Measurements from ENCODE around the gene ASPG.
"Not testable (repeated sequence)": the region's sequence is repeated elsewhere in the genome, so short reads cannot be mapped to it uniquely, and the experiment has no call there.

The ASPG gene

GRCh38 chr14:104150136-104151025 lies 64.9 kb downstream of the ASPG start:
- DNase-seq: peak; percentile 91

- DNase-seq: no peak
These were observed 65.5 kb downstream of the ASPG start for GRCh38 chr14:104151026-104151381.

DNA sequence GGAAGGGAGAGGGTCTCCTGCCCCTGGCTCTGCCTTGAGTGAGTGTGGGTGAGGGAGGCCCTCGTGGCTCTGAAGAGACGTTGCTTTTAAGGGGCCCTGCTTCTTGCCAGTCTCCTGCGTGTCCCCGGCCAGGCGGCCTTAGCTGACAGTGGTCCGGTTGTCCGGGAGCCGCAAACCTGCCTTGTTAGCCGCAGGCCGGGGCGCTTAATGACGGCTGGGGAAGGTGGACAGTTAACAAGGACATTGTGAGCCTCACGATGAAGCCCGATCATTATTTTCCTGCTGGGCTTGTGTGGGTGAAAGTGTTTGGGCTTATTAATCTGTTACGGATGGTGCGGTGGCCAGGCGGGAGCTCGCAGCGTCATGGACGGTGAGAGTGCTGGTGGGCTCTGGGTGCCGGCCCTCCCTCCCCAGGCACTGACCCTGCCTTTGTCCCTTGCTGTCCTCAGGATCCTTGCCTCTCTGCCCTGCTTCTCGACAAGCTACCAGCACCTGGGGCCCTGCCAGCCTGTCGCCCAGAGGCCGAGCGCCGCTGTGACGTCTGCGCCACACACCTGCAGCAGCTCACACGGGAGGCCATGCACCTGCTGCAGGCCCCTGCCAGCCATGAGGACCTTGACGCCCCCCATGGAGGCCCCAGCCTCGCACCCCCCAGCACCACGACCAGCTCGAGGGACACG lies 66.2 kb downstream of the ASPG start:
- no peak for DNase-seq

DNA sequence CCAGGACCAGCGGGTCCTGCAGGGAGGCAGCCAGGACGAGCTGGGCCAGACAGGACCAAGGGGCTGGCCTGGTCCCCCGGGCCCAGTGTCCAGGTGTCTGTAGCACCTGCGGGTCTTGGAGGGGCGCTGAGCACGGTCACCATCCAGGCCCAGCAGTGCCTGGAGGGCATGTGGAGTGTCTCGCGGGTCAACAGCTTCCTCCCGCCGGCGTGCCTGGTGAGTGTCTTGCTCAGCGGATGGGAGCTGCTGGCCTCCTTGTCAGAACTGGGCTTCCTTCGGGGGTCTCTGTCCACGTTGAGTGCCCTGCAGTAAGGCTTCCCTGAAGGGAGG lies 66.7 kb downstream of the ASPG start:
- DNase-seq: no peak

DNA sequence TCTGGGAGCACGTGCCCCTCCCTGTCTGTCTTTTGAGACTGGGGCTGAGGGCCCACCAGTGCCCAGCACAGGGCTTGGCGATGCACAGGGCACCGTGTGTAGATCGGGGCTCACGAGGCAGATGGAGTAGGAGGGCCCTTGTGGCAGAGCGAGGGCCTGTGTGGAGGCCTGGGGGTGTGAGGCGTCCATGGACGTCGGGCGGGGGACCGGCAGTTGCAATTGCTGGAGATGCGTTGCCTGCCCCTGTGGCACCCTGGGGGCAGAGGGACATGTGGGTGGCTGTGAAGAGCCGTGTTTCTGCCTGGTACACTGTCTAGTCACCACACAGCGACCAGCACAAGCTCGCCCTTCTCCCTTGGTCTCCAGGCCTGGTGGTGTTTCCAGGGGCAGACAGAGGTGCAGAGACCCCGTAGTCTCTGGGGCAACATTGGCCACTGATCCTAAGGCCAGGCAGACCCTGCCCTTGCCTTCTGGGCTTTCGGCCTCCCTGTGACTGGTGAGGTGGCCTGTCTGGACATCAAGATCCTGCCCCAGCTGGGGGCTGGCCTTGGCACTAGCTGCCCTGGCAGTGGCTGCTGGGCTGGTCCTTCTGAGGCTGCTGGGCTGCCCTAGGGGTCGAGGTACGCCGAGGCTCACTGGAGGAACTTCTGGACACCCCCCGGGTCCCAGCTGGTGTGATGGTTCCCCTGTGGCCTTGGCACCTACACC lies 67.3 kb downstream of the ASPG start:
- no peak for DNase-seq

DNA sequence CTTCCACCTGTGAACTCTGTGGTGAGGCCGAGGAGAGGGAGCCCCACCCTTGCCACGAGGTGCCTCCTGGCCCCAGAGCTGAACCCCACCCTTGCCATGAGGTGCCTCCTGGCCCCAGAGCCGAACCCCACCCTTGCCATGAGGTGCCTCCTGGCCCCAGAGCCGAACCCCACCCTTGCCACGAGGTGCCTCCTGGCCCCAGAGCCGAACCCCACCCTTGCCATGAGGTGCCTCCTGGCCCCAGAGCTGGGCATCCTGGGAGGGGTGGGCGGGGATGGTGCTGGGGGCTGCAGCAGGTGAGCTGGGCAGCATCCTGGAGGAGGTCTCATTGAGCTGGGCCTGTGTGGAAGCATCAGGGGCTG lies 67.9 kb downstream of the ASPG start:
- DNase-seq: not testable (repeated sequence)

DNA sequence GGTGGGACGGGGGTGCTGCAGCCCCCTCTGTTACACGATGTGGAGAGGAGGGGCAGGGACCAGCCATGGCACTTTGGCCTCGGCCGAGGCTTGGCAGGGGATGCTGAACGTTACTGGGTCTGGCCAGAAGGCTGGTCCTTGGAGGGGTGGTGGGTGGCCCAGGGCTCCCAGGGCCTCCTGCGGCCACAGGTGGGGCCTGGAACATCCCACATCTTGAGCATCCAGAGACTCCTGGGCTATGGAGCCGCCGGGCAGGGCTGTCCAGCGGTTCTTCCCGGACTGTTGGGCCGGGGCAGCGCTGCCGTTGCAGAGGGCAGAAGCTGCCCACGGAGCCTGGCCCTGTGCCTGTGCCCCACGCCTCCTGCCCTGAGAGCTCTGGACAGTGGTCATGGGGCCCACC lies 68.7 kb downstream of the ASPG start:
- no peak for DNase-seq

DNA sequence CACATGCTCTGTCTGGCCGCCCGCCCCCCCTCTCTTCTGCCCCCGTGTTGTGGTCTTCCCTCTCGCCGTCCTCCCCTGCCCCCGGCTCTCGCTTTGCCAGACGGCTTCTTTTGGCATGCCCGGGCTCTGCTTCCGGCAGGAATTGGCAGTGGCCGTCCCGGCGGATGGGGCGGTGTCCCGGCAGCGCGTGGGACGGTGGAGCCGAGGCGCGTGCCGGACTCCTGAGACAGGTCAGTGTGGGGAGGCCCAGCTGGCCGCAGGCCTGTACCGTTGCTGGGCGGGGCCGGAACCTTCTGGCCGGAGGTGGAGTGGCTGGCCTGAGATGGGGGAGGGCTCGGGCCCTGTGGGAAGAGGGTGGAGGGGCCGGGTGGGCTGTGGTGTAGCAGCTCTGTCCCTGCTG lies 70.0 kb downstream of the ASPG start:
- no peak for DNase-seq

DNA sequence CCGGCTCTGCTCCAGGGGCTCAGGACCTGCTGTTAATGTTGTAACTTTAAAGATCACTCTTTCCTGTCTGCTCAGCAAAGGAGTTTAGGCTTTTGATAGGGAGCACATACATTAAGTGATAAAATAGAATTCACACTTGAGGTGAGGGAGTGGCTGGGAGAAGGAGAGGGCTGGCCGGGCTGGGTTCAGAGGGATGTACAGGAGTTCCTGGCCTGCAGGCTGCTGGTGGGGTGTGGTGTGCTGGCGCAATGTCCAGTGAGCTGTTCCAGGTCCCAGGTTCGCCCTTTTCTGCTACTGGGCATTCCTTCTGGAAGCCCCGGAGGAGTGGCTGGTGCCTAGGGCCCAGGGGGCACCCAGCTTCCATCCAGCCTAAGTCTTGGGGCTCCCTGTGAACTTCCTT lies 70.6 kb downstream of the ASPG start:
- no peak for DNase-seq

DNA sequence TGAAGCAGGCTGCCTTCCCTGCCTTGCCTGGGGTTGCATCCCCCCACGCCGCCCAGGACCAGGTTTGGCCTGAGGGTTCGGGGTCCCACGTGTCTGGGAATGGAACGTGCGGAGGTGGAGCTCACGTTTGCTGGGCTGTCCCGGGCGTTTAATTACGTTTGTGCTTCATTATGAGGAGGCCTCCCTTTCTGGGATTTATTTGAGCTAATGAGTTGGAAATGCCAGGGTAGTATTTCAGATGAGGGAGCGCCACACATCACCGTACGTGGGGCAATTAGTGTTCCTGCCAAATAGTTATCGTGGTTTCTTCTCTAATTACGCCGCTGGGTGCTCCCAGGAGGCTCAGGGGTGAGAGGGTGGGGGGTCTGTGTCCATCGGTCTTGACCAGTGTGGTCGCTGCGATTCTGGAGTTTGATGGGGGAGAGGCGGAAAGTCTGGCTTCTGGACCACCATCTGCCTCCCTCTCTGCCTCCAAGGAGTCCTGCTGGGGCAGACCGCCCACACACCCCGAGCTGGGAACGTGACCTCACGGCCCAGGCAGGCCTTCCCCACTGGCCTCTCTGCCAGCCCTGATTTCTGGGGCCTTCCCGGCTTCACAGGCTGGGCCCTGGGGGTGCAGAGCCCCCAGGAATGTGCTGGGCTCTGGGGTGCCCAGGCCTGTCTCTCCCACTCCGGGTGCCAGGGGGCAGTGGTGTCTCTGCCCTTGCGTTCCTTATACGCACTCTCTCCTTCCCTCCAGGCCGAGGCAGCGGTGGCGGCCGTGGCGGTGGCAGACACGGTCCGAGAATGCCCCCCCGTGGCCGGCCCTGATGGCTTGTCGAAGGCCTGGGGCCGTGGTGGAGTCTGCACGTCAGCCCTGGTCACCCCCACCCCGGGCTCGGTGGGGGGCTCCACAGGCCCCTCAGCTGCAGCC lies 71.8 kb downstream of the ASPG start:
- DNase-seq: peak; percentile 33

DNA sequence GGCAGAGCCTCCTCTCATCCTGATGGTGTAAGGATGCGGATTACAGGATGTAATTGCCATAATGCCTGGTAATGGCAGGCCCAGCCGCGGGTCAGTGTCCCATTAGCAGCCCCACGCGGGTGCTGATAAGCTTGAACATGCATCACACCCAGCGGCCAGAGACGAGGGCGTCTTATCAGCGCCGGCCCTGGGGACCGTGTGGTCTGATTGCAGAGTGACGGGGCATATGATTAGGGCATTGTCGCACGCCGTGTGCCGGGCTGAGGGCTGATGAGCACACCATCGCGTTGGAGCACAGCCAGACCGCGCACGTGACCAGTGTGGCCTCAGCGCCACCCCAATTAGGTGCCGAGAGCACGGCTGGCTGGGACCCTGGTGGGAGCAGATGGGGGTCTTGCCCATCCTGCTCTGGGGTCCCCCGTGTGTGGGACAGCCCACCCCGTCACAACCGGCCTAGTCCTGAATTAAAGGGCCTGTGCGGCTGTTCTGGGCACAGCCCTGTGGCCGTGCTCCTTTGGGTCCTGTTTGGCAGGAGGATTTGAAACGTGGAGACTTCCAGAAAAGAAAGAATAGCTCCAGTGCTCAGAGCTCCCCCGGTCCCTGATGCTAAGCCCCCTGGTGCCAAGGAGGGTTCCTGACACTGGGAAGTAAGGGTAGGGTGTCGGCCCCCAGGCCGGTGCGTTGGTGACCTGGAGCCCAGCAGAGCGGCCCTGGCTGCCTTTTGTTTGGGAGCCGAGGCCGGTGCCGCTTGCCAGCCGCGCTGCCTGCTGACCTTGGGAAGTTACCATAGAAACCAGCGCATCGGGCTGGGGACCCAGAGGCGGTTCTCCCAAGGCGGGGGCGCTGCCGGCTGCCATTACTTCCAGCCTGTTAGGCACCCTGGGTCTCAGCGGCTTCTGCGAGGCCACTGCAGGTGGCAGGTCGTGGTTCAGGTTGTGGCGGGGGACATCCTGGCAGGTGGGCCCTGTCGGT lies 73.6 kb downstream of the ASPG start:
- peak; percentile 99 for DNase-seq

DNA sequence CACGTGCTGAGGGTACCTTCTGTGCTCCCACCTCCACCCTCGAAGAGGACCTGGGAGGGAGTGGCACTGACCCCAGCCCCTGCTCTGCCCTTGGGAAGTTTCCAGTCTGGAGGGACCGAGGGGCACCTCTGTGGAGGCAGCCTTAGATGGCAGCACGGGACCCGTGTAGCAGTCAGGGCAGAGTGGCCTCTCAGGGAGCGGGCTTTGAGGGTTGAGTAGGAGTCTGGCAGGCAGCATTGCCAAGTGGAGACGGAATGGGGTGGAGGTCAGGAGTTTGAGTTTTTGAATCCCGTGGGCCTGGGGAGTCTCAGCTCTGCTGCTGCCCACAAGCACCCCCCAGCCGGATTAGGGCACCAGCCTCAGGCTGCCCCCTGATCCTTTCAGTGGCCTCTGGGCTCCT lies 74.5 kb downstream of the ASPG start:
- no peak for DNase-seq

DNA sequence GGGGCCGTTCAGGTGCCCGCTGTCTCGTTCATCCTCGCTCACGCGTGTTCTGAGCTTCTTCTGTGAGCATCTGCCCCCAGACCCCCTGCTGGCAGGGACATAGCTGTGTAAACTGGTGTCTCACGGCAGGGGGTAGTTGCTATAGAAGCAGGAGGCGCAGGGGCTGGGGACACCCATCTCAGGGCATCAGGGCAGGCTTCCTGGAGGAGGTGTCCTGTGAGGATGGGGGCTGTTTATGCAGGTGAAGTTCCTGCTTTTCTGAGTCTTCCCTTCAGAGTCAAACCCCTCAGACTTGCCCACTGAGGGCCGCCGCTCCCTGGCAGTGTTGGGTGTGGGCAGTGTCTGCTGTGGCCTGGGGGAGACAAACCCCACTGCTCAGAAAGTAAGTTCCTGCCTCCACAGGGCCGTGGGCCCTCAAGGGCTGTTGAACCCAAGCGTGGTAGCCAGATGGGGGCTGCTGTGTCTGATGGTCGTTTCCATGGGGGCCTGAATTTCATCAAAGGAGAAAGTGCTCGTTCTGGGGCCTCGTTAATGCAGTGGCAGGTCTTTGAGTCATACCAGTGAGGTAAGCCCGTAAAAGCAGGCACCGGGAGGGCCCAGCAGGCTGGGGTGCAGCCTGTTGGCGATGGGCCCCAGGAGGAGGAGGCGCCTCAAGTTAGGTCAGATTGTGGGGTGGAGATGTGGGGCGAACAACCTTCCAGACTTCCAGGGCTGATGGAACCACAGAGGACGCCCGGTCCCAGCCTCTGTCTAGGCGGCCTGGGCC lies 76.3 kb downstream of the ASPG start:
- DNase-seq: no peak

DNA sequence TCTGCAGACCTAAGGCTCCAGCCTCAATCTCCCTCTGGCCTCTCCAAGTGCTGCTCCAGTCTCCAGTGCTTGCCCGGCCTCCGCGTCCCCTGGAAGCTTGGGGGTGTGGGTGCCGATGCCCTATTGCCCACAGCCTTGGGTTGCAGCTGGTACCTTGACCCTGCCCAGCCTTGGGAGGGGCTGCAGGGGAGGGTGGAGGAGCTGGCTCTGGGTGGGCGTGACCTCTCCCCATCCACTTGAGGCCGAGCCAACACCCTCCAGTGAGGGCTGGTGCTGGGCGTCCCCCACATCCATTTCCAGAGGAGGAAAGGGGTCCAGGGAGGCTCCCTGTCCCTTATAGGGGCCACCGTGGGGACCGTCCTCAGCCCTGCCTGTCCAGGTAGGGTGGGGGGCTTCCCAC lies 77.0 kb downstream of the ASPG start:
- DNase-seq: no peak

DNA sequence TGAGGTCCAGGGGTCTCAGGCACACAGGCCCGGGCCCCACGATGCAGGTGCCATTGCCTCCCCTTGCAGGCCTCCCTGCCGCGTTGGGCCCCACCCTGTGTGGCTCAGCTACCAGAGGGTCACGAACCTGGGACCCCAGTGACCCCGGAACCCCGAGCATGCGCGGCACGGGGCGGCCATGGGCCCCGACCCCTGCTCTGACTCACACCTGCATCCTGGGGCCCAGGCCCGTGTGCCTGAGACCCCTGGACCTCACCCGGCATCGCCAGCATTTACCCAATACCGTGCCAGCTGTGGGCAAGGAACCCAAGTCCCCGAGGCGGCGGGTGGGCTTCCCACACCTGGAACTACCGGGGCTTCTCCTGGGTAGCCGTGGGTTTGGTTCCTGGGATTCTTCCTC lies 78.0 kb downstream of the ASPG start:
- DNase-seq: no peak

DNA sequence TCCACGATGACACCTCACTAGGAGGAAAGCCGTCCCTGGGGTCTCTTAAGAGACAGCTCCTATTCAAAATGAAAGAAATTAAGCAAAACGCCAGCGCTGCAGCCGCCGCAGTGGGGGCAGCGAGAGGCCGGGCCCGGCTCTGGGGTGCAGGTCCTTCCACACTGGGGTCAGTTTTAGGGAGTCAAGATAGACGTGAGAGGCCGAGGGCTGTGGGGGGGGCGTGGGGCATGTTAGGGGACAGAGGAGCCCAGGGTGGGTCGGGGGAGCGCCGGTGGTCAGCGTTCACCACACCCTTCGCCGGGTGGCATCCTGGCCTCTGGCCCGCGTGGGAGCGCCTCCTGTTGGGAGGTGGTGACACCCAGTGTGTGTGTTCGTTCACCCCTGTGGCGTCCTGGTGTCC lies 78.5 kb downstream of the ASPG start:
- no peak for DNase-seq

DNA sequence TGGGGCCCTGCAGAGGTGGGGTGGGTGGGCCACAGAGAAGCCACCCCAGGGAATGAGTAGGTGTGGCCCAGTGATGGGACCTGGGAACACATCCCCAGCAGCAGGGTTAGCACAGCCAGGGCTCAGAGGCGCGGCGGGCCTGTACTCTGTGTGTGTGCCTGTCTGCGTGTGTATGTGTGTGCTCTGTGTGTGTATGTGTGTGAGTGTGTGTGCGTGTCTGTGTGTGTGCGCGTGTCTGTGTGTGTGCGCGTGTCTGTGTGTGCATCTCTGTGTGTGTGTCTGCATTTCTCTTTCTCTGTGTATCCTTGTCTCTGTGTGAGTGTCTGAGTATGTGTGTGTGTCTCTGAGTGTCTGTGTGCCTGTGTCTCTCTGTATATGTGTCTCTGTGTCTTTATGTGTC lies 79.0 kb downstream of the ASPG start:
- DNase-seq: no peak
